ENCODE results near the gene RALGDS. TPM values are rescaled to one million over a fixed set of nuclear protein-coding genes. Genes with fewer than 3 reads are reported as not detected.

Gene RALGDS
- total RNA-seq, 2 experiments from 2014 or later: 23.8 to 28.2 TPM

GRCh38 chr9:133140606-133141005 lies 19.6 kb upstream of the RALGDS start:
- no TSS peak for BruUV-seq (replicated peaks)
- Histone ChIP-seq H2AFZ (ENCODE audit: low read length) (no peak overlapping the region), H3K79me2 (ENCODE audit: insufficient read depth, low read depth, low read length) (no peaks in the 10 kb centered on the region), H3K27ac (ENCODE audit: low read depth, low read length, poor library complexity, severe bottlenecking) (no peak overlapping the region), H3K36me3 (ENCODE audit: insufficient read depth, low read length) (no peaks in the 10 kb centered on the region), H3K9me2 (ENCODE audit: insufficient read depth, low read length) (no peaks in the 10 kb centered on the region), H3K4me1 (ENCODE audit: insufficient read depth, low read length, poor library complexity, severe bottlenecking) (peaks cover 19% of the 10 kb centered on the region), H4K20me1 (ENCODE audit: insufficient read depth, low read length) (peaks cover 12% of the 10 kb centered on the region), H3K9me3 (ENCODE audit: low read length) (no peaks in the 10 kb centered on the region), H3K4me3 (ENCODE audit: low read depth, low read length, poor library complexity, severe bottlenecking) (no peak overlapping the region), H3K4me2 (ENCODE audit: low read length) (no peak overlapping the region)
- intact Hi-C loops (cut with micrococcal nuclease; ENCODE audit: unreplicated experiment): no loop called here
- POLR2A ChIA-PET: no interaction called here
- DNase-seq (ENCODE audit: low spot score): no peak
- CTCF ChIA-PET (ENCODE audit: unreplicated experiment): no interaction called here
- no peak for TF ChIP-seq EZH2phosphoT487 (IDR thresholded peaks at IDR 0.05; ENCODE audit: borderline replicate concordance, low read depth, low read length)
- TF ChIP-seq CTCF (conservative IDR thresholded peaks at IDR 0.05; ENCODE audit: low read length): no peak

- Histone ChIP-seq H3K27ac (ENCODE audit: low read depth, low read length, poor library complexity, severe bottlenecking) (no peak overlapping the region), H3K4me2 (ENCODE audit: low read length) (no peak overlapping the region), H4K20me1 (ENCODE audit: insufficient read depth, low read length) (peaks cover 11% of the 10 kb centered on the region), H3K4me1 (ENCODE audit: insufficient read depth, low read length, poor library complexity, severe bottlenecking) (peaks cover 19% of the 10 kb centered on the region), H3K9me2 (ENCODE audit: insufficient read depth, low read length) (no peaks in the 10 kb centered on the region), H3K36me3 (ENCODE audit: insufficient read depth, low read length) (no peaks in the 10 kb centered on the region), H3K9me3 (ENCODE audit: low read length) (no peaks in the 10 kb centered on the region), H3K79me2 (ENCODE audit: insufficient read depth, low read depth, low read length) (no peaks in the 10 kb centered on the region), H3K4me3 (ENCODE audit: low read depth, low read length, poor library complexity, severe bottlenecking) (no peak overlapping the region), H2AFZ (ENCODE audit: low read length) (no peak overlapping the region)
- intact Hi-C loops (cut with micrococcal nuclease; ENCODE audit: unreplicated experiment): no loop called here
- no TSS peak for BruUV-seq (replicated peaks)
- no peak for TF ChIP-seq EZH2phosphoT487 (IDR thresholded peaks at IDR 0.05; ENCODE audit: borderline replicate concordance, low read depth, low read length)
- POLR2A ChIA-PET: no interaction called here
- CTCF ChIA-PET (ENCODE audit: unreplicated experiment): no interaction called here
- no peak for DNase-seq (ENCODE audit: low spot score)
These were observed 19.1 kb upstream of the RALGDS start for GRCh38 chr9:133140174-133140505.

- ChIA-PET POLR2A (no interaction called here), CTCF (ENCODE audit: unreplicated experiment) (no interaction called here)
- H3K79me2 ChIP-seq (ENCODE audit: insufficient read depth, low read depth, low read length): no peaks in the 10 kb centered on the region
- no peak overlapping the region for H3K4me2 ChIP-seq (ENCODE audit: low read length)
- no peaks in the 10 kb centered on the region for H3K9me3 ChIP-seq (ENCODE audit: low read length)
- H2AFZ ChIP-seq (ENCODE audit: low read length): no peak overlapping the region
- intact Hi-C loops (cut with micrococcal nuclease; ENCODE audit: unreplicated experiment): no loop called here
- no peak overlapping the region for H3K4me3 ChIP-seq (ENCODE audit: low read depth, low read length, poor library complexity, severe bottlenecking)
- no peak overlapping the region for H3K27ac ChIP-seq (ENCODE audit: low read depth, low read length, poor library complexity, severe bottlenecking)
- peaks cover 15% of the 10 kb centered on the region for H3K4me1 ChIP-seq (ENCODE audit: insufficient read depth, low read length, poor library complexity, severe bottlenecking)
- H3K36me3 ChIP-seq (ENCODE audit: insufficient read depth, low read length): no peaks in the 10 kb centered on the region
- TF ChIP-seq EZH2phosphoT487 (IDR thresholded peaks at IDR 0.05; ENCODE audit: borderline replicate concordance, low read depth, low read length) (no peak), CTCF (conservative IDR thresholded peaks at IDR 0.05; ENCODE audit: low read length) (no peak)
- H3K9me2 ChIP-seq (ENCODE audit: insufficient read depth, low read length): no peaks in the 10 kb centered on the region
- peaks cover 5% of the 10 kb centered on the region for H4K20me1 ChIP-seq (ENCODE audit: insufficient read depth, low read length)
- BruUV-seq (replicated peaks): no TSS peak
- DNase-seq (ENCODE audit: low spot score): no peak
These were observed 18.5 kb upstream of the RALGDS start for GRCh38 chr9:133139246-133140173.

Data from OCI-LY7 (cell line).